ENCODE results near the gene PRDM16.

The PRDM16 gene

DNA sequence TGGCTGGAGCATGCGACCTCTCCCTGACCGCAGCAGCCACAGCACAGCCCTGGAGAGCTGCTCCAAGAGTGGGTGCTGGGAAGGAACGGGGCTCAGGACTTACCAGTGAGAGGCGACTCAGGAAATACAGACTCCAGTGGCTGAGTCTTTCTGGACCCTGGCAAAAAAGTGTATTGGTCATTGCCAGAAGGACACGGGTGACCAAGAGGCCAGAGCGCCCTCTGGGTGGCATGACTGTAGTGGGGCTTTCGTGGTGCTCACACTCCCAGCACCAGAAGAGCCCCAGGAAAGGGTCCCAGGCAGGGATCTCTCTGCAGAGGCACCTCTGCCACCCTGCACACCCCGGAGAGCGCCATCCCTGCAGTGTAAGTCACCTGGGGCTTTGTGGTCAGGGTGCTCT lies 8.9 kb upstream of the PRDM16 start (continued):
- TF ChIP-seq ZNF211 (tag by site-specific recombination; IDR thresholded peaks at IDR 0.05; ENCODE audit: low read depth), result no peak
- no peak for TF ChIP-seq ZNF561 (tag by site-specific recombination; IDR thresholded peaks at IDR 0.05; ENCODE audit: borderline replicate concordance)
- TF ChIP-seq ZNF19 (tag by site-specific recombination; IDR thresholded peaks at IDR 0.05; ENCODE audit: low read depth), result no peak
- TF ChIP-seq ZFP69B (tag by site-specific recombination; IDR thresholded peaks at IDR 0.05), result no peak
- no peak for TF ChIP-seq KLF17 (tag by site-specific recombination; IDR thresholded peaks at IDR 0.05)
- no peak for TF ChIP-seq ZNF311 (tag by site-specific recombination; IDR thresholded peaks at IDR 0.05; ENCODE audit: borderline replicate concordance)
- TF ChIP-seq ZNF174 (tag by site-specific recombination; IDR thresholded peaks at IDR 0.05), result no peak
- no peak for TF ChIP-seq ZBTB7A (tag by site-specific recombination; IDR thresholded peaks at IDR 0.05; ENCODE audit: low read depth)
- no peak for TF ChIP-seq ZNF777 (tag by site-specific recombination; IDR thresholded peaks at IDR 0.05; ENCODE audit: borderline replicate concordance)
- TF ChIP-seq ZNF292 (tag by site-specific recombination; IDR thresholded peaks at IDR 0.05; ENCODE audit: borderline replicate concordance, low read depth), result no peak

GRCh38 chr1:3060601-3061551 lies 8.1 kb upstream of the PRDM16 start:
- TF ChIP-seq ZNF350 (tag by site-specific recombination; IDR thresholded peaks at IDR 0.05) (no peak), MZF1 (tag by site-specific recombination; IDR thresholded peaks at IDR 0.05; ENCODE audit: borderline replicate concordance) (no peak), ZNF600 (tag by site-specific recombination; IDR thresholded peaks at IDR 0.05) (0 out of 2 replicates have a peak, but pooled peaks have one; percentile 28), KLF1 (tag by site-specific recombination; IDR thresholded peaks at IDR 0.05) (no peak), PRDM1 (tag by site-specific recombination; IDR thresholded peaks at IDR 0.05) (no peak), ZNF830 (tag by site-specific recombination; IDR thresholded peaks at IDR 0.05; ENCODE audit: low read depth) (no peak), ZNF561 (tag by site-specific recombination; IDR thresholded peaks at IDR 0.05; ENCODE audit: borderline replicate concordance) (no peak)
- TF ChIP-seq, protein P1, sequence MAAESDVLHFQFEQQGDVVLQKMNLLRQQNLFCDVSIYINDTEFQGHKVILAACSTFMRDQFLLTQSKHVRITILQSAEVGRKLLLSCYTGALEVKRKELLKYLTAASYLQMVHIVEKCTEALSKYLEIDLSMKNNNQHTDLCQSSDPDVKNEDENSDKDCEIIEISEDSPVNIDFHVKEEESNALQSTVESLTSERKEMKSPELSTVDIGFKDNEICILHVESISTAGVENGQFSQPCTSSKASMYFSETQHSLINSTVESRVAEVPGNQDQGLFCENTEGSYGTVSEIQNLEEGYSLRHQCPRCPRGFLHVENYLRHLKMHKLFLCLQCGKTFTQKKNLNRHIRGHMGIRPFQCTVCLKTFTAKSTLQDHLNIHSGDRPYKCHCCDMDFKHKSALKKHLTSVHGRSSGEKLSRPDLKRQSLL (tag by site-specific recombination; IDR thresholded peaks at IDR 0.05), result peak; percentile 70; the same call in 1 of the 2 replicates
- TF ChIP-seq, protein P2, sequence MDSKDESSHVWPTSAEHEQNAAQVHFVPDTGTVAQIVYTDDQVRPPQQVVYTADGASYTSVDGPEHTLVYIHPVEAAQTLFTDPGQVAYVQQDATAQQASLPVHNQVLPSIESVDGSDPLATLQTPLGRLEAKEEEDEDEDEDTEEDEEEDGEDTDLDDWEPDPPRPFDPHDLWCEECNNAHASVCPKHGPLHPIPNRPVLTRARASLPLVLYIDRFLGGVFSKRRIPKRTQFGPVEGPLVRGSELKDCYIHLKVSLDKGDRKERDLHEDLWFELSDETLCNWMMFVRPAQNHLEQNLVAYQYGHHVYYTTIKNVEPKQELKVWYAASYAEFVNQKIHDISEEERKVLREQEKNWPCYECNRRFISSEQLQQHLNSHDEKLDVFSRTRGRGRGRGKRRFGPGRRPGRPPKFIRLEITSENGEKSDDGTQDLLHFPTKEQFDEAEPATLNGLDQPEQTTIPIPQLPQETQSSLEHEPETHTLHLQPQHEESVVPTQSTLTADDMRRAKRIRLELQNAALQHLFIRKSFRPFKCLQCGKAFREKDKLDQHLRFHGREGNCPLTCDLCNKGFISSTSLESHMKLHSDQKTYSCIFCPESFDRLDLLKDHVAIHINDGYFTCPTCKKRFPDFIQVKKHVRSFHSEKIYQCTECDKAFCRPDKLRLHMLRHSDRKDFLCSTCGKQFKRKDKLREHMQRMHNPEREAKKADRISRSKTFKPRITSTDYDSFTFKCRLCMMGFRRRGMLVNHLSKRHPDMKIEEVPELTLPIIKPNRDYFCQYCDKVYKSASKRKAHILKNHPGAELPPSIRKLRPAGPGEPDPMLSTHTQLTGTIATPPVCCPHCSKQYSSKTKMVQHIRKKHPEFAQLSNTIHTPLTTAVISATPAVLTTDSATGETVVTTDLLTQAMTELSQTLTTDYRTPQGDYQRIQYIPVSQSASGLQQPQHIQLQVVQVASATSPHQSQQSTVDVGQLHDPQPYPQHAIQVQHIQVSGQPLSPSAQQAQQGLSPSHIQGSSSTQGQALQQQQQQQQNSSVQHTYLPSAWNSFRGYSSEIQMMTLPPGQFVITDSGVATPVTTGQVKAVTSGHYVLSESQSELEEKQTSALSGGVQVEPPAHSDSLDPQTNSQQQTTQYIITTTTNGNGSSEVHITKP (tag by site-specific recombination; IDR thresholded peaks at IDR 0.05), result no peak
- POLR2A ChIA-PET, result interaction anchor here (0.6 kb wide), 1 partner anchor 292 kb away, joined by 6 read pairs; no protein-coding TSS in a partner anchor
- CTCF ChIA-PET, result no interaction called here
- Histone ChIP-seq H3K4me1 (ENCODE audit: control insufficient read depth, insufficient read depth, low read length) (no peaks in the 10 kb centered on the region), H3K4me3 (ENCODE audit: low read depth, low read length) (no peak overlapping the region), H3K27ac (ENCODE audit: extremely low read depth, low read depth, low read length) (no peak overlapping the region), H3K9me3 (ENCODE audit: control insufficient read depth, insufficient read depth, low read depth, low read length) (no peaks in the 10 kb centered on the region), H3K36me3 (ENCODE audit: control insufficient read depth in 2 of 2, insufficient read depth in 1 of 2, low read length in 2 of 2) (no peaks in the 10 kb centered on the region)
